NCI-H1694 (cell line): ENCODE results near the gene SH3RF1.

Source experiments
- DNase-seq: peaks from one replicate; lab custom pipeline; 2025; lab: John Stamatoyannopoulos, UW

The SH3RF1 gene

GRCh38 chr4:169102026-169102425 is 168.7 kb downstream of the SH3RF1 start:
- DNase-seq, result no peak

DNA sequence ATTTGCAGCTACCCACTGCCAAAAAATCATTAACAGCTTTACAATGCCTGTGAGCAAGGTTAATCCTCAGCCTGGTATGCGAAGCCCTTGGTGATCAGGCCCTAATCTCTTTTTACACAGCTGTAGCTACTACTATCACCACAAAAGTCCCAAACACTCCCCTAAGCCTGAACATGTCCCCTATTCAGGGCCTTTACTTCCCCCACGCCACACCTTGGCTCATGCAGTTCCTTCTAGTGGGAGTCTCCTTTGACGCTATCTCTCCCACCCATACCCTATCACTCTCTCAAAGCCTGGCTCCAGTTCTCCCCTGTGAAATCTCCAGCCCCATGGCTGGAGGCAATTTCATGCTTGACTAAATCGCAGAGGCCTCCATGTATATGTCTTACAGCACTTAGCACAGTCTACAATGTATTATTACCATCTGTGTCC is 170.1 kb downstream of the SH3RF1 start:
- no peak for DNase-seq

- DNase-seq, result no peak
Measured at GRCh38 chr4:169099771-169100180, 171.0 kb downstream of the SH3RF1 start.

DNA sequence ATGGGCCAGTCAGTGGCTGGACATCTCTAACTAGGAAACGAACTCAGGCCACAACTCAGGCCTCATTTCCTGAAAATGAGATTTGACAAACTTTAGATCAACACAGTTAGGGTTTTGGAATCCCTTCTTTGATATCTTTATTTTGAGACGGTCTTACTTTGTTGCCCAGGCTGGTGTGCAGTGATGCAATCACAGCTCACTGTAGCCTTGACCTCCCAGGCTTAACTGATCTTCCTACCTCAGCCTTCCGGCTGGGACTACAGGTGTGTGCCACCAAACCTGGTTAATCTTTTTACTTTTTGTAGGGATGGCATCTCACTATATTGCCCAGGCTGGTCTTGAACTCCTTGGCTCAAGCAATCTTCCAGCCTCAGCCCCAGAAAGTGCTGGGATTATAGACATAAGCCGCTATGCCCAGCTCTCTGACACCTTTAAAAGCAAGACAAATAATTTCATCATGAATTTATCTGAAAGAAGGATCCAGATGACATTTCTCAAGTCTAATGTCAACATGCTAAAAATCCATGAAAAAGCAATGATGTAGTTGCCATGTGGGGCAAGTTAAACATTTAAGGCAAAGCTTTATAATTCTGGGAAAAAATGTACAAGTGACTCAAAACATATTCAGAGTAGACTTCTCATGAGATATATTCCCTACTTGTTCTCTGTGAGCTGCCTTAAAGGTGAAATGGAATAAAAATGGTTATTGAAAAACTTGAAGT is 171.6 kb downstream of the SH3RF1 start:
- no peak for DNase-seq

GRCh38 chr4:169098532-169098931 is 172.2 kb downstream of the SH3RF1 start:
- DNase-seq, result no peak

DNA sequence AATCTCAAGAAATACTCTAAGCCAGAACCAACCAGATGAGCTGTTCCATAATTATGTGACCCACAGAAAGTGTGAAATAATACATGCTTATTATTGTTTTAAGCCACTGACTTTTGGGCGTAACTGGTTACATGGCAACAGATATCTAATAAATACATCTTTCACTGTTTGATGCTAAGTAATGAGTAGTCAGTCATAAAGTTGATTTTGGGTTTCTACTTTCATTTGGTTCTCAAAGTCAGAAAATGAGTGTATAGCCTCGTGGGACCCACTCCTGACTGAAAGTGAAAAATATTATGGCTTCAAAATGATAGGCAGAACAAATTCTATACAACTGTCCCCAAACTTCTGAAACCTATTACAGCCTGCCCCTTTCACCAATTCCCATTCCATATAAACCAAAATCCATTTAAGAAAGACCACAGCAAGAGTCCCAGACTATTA is 172.7 kb downstream of the SH3RF1 start:
- no peak for DNase-seq

GRCh38 chr4:169096221-169096620 is 174.5 kb downstream of the SH3RF1 start:
- no peak for DNase-seq

DNA sequence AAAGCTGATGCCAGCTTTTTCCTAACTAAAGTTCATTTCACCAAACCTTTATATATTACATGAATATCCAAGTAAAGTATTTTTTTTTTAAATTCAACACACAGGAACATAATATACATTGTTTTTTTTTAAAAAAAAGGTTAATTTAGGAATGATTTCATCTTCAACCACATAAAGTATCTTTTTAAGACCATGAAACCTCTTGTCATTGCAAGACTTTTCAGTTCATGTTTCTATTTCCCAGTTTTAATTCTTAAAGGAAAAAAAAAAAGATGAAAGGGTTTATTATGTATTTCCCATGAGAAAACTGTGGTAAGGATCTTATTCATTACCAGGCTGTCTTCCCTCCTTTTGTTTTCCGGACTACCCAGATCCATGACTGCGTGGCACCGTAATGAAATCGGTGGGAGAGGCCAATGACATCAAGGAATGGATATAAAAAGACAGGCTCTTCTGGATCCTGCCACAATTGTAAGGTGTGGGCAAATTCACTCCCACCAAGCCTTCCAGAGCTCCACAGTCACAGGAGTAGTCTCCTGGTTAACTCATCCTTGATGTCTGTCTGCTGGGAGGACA is 176.0 kb downstream of the SH3RF1 start:
- no peak for DNase-seq

- no peak for DNase-seq
Measured at GRCh38 chr4:169092889-169093522, 177.8 kb downstream of the SH3RF1 start.

- DNase-seq, result no peak
Measured at GRCh38 chr4:169090484-169091215, 180.1 kb downstream of the SH3RF1 start.

GRCh38 chr4:169089004-169089403 is 181.8 kb downstream of the SH3RF1 start:
- no peak for DNase-seq

DNA sequence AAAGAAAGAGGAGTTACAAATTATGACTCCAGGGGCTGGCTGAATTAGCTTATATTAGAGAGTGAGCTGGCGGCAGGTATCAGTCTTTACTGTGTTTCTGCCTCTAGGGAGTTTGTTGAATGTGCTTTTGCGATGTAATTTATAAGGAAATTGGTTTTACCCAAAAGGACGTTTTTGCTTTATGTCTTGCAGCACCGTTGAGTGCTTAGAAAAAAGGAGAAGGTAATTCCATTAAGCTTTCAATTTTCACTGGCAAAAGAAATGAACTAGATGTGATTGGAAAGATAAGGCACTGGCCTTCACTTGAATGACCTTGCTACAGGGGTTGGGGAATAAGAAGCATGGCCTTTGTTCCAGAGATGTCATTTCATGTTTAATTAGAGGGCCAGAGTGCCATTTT is 185.8 kb downstream of the SH3RF1 start:
- DNase-seq, result no peak

DNA sequence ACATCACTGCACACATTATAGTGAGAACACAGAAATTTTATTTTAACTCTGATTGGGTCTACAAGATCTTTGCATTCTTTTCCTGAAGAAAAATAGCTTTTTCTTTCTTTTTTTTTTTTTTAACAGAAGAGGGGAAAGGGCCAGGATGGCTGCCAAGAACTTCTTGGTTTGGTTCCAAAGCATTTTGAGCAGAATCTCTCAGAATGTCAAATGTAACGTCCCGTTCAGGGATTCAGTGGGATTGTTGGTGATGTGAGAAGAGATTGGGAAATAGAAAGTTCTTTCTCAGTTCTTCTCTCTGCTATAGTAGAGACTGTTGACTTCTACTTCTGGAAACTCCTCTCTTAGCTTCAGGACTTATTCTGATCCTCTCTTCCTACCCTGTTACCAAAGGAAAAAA is 189.8 kb downstream of the SH3RF1 start:
- DNase-seq, result peak; percentile 10

- no peak for DNase-seq
Measured at GRCh38 chr4:169079942-169080827, 190.6 kb downstream of the SH3RF1 start.

- no peak for DNase-seq
Measured at GRCh38 chr4:169074117-169074516, 196.6 kb downstream of the SH3RF1 start.

DNA sequence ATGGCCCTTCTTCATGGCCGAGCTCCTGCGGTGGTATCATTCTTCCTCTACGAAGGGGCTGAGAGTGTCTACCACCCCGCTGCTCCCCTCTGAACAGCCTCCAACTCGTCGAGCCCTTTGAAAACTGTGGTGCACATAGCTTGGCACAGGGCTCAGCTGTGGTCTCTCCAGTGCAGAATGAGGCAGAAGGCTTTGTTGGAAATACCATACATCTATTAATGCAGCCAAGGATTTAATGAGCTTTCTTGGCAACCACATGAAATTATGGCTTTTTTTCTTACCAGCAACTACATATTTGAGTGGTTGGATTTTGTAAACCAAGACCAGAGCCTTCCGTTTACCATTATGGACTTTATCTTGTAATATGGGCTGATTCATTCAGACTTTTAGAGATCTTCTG is 199.0 kb downstream of the SH3RF1 start:
- no peak for DNase-seq

DNA sequence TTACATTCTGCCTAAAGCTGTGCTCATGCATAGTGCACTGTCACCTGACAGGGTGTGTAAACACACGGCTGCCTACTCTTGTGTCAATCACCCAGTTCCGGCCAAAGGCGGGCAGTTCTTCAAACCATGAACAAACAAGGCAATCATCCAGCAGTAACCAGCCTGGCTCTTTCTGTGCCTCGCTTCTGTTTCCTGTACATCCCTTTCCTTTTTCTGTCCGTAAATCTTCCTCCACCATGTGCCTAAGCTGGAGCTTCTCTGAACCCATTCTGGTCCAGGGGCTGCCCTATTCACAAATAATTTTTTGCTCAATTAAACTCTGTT is 199.9 kb downstream of the SH3RF1 start:
- no peak for DNase-seq

DNA sequence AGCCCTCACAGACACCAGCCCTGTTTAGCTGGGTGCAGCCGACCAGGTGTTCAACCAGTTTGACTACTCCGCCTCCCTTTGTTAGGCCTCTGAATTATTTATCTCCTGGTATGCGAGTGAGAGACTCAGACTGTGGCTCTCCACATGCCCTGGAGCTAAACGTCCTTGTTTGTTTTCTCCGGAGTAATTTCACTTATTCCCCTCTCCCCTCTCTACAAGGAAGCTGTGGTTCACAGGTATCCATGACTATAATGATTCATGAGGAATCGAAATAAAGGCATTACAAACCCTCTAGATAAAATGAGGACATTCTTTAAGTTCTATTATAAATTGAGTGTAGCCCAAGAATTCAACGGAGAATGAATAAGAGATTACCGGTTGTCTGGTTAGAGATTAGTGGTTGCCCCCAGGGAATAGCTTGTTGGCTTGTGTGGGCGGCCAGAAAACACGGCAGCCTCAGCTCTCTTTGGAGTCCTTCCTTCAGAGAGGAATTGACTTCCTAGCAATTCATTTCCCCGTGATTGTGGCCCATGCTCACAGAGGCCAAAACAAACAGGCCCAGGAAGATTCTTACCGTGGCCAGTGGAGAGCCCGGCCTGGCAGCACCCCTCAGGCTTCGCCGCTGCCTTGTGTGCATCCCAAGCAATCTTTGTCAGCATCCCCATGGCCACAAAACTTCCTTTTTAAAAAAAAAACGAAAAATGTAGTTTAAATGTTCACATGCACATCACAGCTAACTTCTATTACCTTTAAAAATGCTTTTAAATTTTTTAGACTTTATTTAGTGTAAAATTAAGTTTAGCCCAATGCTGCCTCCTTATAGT is 200.5 kb downstream of the SH3RF1 start:
- DNase-seq, result no peak

- DNase-seq, result no peak
Measured at GRCh38 chr4:169068423-169068822, 202.3 kb downstream of the SH3RF1 start.

DNA sequence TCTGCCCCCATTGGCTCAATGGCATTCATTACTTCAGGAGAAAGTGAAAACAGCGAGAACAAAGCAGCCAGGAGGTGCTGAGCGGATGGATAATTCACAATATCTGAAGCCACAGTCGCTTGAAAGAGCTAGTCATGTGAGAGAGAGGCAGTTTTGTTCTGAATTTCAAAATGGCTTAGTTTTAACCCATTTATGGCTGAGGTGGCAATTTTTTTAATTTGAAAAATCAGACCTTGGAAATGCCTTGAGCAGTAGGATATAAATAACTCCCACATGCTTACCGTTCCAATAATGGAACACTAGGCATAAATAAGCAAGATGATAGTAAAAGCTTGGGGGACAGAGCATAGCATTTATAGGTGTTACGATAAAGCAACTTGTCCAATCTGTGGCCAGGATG is 203.8 kb downstream of the SH3RF1 start:
- no peak for DNase-seq

DNA sequence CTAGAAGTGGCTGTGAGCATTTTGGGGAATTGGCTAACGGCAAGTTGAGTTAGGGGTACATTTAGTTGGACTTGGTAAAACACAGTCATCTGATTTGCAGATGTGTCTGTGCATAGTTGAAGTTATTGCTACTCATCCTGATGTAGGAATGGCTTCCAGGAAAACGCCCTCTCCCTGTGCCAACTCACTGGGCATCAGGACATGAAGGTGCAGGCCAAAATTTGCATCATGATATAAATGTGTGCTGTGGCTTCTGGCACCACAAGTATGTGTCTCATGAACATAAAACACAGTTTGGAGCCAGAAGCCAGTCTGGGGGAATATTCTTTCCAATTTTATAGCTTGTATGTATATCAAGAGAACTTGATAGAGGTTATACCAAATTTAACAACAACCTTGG is 206.5 kb downstream of the SH3RF1 start:
- DNase-seq, result no peak
